ENCODE measurements around the gene FIGLA.

Gene FIGLA, protein sequence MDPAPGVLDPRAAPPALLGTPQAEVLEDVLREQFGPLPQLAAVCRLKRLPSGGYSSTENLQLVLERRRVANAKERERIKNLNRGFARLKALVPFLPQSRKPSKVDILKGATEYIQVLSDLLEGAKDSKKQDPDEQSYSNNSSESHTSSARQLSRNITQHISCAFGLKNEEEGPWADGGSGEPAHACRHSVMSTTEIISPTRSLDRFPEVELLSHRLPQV

GRCh38 chr2:70790136-70790828 is at the start of gene FIGLA:
TSS of gene FIGLA (minus strand) at chr2:70790643. CDS start at chr2:70790638, 5 bp downstream.
- Histone ChIP-seq H3K9me3 (no peaks in the 10 kb centered on the region), H3K27ac (no peak within 1 kb of the TSS), H3K4me3 (ENCODE audit: low read depth in 1 of 2, low read length in 1 of 2) (no peak within 1 kb of the TSS), H3K36me3 (no peaks in the 10 kb centered on the region), H3K4me1 (ENCODE audit: control insufficient read depth in 1 of 2, insufficient read depth in 1 of 2, low read depth in 1 of 2, low read length in 1 of 2) (peaks cover 0 to 5% of the 10 kb centered on the region in 2 experiments), H3K27me3 (peaks cover 100% of the 10 kb centered on the region)
- TF ChIP-seq, protein P1, sequence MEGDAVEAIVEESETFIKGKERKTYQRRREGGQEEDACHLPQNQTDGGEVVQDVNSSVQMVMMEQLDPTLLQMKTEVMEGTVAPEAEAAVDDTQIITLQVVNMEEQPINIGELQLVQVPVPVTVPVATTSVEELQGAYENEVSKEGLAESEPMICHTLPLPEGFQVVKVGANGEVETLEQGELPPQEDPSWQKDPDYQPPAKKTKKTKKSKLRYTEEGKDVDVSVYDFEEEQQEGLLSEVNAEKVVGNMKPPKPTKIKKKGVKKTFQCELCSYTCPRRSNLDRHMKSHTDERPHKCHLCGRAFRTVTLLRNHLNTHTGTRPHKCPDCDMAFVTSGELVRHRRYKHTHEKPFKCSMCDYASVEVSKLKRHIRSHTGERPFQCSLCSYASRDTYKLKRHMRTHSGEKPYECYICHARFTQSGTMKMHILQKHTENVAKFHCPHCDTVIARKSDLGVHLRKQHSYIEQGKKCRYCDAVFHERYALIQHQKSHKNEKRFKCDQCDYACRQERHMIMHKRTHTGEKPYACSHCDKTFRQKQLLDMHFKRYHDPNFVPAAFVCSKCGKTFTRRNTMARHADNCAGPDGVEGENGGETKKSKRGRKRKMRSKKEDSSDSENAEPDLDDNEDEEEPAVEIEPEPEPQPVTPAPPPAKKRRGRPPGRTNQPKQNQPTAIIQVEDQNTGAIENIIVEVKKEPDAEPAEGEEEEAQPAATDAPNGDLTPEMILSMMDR (IDR thresholded peaks at IDR 0.05), result no peak

GRCh38 chr2:70837980-70838925 is 47.8 kb upstream of the FIGLA start:
- Histone ChIP-seq H3K27me3 (peaks cover 23% of the 10 kb centered on the region), H3K9me3 (no peaks in the 10 kb centered on the region)
- TF ChIP-seq, protein P1 (IDR thresholded peaks at IDR 0.05), result no peak

DNA sequence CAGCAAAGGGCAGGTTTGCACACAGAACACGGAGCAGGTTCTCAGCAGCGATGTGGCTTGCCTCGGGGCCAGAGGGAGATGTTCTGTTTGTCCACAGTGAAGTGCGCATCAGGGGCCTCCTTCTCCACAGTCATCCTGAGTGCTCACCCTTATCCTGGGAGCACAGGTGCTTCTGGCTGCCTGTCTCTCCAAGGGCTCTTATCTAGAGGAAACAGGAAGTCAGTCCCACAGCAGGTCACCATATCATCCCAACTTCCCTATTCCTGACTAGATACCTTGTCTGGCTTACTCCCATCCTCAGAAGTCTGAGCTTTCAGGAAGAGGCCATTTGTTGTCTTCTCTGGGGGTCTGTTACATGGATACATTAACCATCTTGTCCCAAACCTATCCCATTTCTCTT is 45.2 kb upstream of the FIGLA start, which contains the start of gene CD207:
Gene CD207 (minus strand): TSS at position 174 of the 400 bp plus-strand sequence. CDS start 40 bp downstream, at position 134.
- Histone ChIP-seq H3K4me3 (ENCODE audit: low read depth in 1 of 2, low read length in 1 of 2) (no peak within 1 kb of the TSS), H3K9me3 (no peaks in the 10 kb centered on the region), H3K27me3 (peaks cover 3% of the 10 kb centered on the region), H3K27ac (no peak within 1 kb of the TSS), H3K4me1 (ENCODE audit: control insufficient read depth in 1 of 2, insufficient read depth in 1 of 2, low read depth in 1 of 2, low read length in 1 of 2) (no peaks in the 10 kb centered on the region), H3K36me3 (no peaks in the 10 kb centered on the region)
- TF ChIP-seq, protein P1 (IDR thresholded peaks at IDR 0.05), result no peak

More at GRCh38 chr2:70837980-70838925, 47.8 kb upstream of the FIGLA start:
- no peak overlapping the region for H3K4me3 ChIP-seq (ENCODE audit: low read depth in 1 of 2, low read length in 1 of 2)
- no peaks in the 10 kb centered on the region for H3K36me3 ChIP-seq
- no peaks in the 10 kb centered on the region for H3K4me1 ChIP-seq (ENCODE audit: control insufficient read depth in 1 of 2, insufficient read depth in 1 of 2, low read depth in 1 of 2, low read length in 1 of 2)
- no peak overlapping the region for H3K27ac ChIP-seq

GRCh38 chr2:70834881-70835280 is 44.4 kb upstream of the FIGLA start:
- Histone ChIP-seq H3K9me3 (no peaks in the 10 kb centered on the region), H3K27me3 (no peaks in the 10 kb centered on the region), H3K4me3 (ENCODE audit: low read depth in 1 of 2, low read length in 1 of 2) (no peak overlapping the region), H3K4me1 (ENCODE audit: control insufficient read depth in 1 of 2, insufficient read depth in 1 of 2, low read depth in 1 of 2, low read length in 1 of 2) (no peaks in the 10 kb centered on the region), H3K27ac (no peak overlapping the region), H3K36me3 (no peaks in the 10 kb centered on the region)
- TF ChIP-seq, protein P1 (IDR thresholded peaks at IDR 0.05), result no peak

DNA sequence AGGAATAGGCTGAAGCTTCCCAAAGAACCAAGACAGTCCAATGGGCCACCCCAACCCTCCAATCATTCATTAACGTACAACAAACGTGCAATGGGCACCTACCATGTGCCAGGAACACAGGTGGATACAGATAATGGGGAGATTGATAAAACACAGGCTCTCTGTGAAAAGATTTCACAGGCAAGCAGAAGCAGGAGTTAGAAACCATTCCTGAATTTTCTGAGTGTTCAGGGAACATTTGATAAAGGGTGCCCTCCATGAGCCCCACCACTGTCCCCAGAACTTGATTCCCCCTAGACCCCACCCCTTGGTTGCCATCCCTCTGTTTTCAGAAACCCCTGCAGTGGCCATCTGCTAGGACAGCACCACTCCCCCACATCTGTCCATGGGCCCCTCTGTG is 43.7 kb upstream of the FIGLA start:
- H3K27me3 ChIP-seq, result no peaks in the 10 kb centered on the region
- no peaks in the 10 kb centered on the region for H3K4me1 ChIP-seq (ENCODE audit: control insufficient read depth in 1 of 2, insufficient read depth in 1 of 2, low read depth in 1 of 2, low read length in 1 of 2)
- H3K27ac ChIP-seq, result no peak overlapping the region
- H3K9me3 ChIP-seq, result no peaks in the 10 kb centered on the region
- no peak overlapping the region for H3K4me3 ChIP-seq (ENCODE audit: low read depth in 1 of 2, low read length in 1 of 2)
- TF ChIP-seq, protein P1 (IDR thresholded peaks at IDR 0.05), result no peak
- no peaks in the 10 kb centered on the region for H3K36me3 ChIP-seq

All from neutrophil (primary cell).